AG04450 (cell line): ENCODE data around the gene SNRNP27. TPM values are rescaled to one million over a fixed set of nuclear protein-coding genes. Genes with fewer than 3 reads are reported as not detected.

Experiments
- CTCF ChIA-PET: fragments of 300-600, 350-600 bp; formaldehyde crosslinking; extraction: SDS; loops from one replicate; lab custom pipeline; 2022; ENCODE audit warnings: antibody characterized with exemption, inconsistent platforms; lab: Charles Lee
- POLR2A ChIA-PET: fragments of 350-600 bp; formaldehyde crosslinking; extraction: SDS; loops from one replicate; lab custom pipeline; 2021; ENCODE audit warnings: antibody characterized with exemption, inconsistent platforms; lab: Yijun Ruan, JAX
- DNase-seq: peaks from one replicate; pipeline ENCODE4 v3.0.0-alpha.2; 2011; ENCODE audit warnings: low read depth, low spot score
- H3K27ac ChIP-seq: one replicate; pipeline ENCODE4 v1.5.1; 2012; ENCODE audit warnings: low read depth, low read length, control low read depth
- H3K27me3 ChIP-seq: one replicate; pipeline ENCODE4 v1.6.0; 2012; ENCODE audit warnings: low read length; ENCODE audit not compliant: control insufficient read depth, insufficient read depth
- H3K4me3 ChIP-seq: 2 replicates; pipeline ENCODE4 v1.5.1; 2011; ENCODE audit warnings: mild to moderate bottlenecking, low read depth, low read length, control low read depth
- H3K9me3 ChIP-seq: 2 replicates; pipeline ENCODE4 v1.5.1; 2012; ENCODE audit warnings: low read length; ENCODE audit not compliant: control insufficient read depth, insufficient read depth
- polyA plus RNA-seq: library from polyadenylated mRNA; depleted of rRNA; stranded (reverse); fragments of >200 nt; gene quantifications from 2 replicates; pipeline ENCODE4 v1.2.3, GENCODE V29; 2011
- TF ChIP-seq, protein P1 (sequence below): IDR thresholded peaks from 2 replicates; pipeline ENCODE4 v1.5.1; 2011; ENCODE audit warnings: low read depth, low read length, control low read depth, inconsistent platforms

Gene SNRNP27
- polyA plus RNA-seq, 1 experiment, result 57.8 TPM

DNA sequence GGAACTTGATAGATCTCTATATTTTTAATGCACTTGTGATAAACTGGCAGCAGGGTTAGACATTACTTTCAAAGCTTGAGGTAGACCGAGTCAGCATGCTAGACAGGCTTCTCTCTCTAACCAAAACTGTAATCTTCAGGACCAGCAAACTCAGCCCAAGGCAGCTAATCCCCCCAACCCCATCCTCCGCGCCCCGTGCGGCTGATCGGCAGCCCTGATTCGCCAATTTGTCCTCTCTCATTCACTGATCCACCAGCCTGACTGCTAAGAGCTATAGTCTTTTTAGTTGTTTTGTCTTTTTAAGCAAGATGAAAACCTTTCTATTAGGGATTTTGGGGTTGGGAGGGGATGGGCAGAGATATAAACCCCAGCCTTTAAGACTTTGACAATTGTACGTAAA, 46.9 kb downstream of the SNRNP27 start:
- CTCF ChIA-PET, result no interaction called here
- Histone ChIP-seq H3K27me3 (no peaks in the 10 kb centered on the region), H3K27ac (no peak overlapping the region), H3K4me3 (no peak overlapping the region), H3K9me3 (no peaks in the 10 kb centered on the region)
- no peak for DNase-seq
- TF ChIP-seq, protein P1, sequence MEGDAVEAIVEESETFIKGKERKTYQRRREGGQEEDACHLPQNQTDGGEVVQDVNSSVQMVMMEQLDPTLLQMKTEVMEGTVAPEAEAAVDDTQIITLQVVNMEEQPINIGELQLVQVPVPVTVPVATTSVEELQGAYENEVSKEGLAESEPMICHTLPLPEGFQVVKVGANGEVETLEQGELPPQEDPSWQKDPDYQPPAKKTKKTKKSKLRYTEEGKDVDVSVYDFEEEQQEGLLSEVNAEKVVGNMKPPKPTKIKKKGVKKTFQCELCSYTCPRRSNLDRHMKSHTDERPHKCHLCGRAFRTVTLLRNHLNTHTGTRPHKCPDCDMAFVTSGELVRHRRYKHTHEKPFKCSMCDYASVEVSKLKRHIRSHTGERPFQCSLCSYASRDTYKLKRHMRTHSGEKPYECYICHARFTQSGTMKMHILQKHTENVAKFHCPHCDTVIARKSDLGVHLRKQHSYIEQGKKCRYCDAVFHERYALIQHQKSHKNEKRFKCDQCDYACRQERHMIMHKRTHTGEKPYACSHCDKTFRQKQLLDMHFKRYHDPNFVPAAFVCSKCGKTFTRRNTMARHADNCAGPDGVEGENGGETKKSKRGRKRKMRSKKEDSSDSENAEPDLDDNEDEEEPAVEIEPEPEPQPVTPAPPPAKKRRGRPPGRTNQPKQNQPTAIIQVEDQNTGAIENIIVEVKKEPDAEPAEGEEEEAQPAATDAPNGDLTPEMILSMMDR, result no peak
- POLR2A ChIA-PET, result no interaction called here

DNA sequence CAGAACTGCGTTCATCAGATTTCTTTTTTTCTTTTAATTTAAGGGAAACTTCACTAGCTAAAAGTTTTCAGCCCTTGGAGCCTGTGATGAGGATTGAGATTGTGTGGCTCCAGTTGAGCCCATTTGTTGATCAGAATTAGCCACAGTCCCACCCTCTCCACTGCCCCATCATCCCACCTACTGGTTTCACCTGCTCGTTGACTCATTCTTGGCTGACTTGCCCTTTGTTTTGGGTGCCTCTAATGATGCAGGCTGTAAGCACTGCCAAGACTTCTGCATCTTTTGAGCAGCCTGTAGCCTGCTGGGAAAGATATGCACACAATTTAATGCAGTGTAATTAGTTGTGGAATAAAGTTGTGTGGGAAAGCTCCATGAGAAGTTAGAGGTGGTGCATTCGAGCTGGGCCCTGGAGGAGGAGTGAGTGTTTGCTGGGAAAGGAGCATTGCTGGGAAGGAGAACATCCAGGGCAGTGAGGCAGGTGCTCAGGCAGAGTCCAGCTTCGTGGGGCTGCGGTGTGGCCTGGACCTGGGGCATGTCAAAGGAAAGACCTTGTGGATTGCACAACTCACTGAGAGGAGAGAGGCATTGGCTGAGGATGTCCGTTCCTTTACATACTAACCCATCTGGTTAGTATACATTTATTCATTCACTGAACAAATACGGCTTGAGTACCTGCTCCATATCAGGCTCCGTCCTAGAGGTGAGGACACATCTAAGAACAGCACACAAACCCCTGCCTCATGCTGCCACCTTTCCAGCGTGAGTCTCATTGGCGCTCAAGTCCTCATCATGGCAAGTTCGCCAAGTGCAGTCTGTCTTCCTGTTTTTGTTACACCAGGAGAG, 49.5 kb downstream of the SNRNP27 start:
- no peak overlapping the region for H3K4me3 ChIP-seq
- H3K9me3 ChIP-seq, result no peaks in the 10 kb centered on the region
- ChIA-PET CTCF (interaction anchor here (2.1 kb wide), 1 partner anchor 128 kb away, joined by 6 read pairs; no protein-coding TSS in a partner anchor), POLR2A (no interaction called here)
- no peak for DNase-seq
- H3K27ac ChIP-seq, result no peak overlapping the region
- TF ChIP-seq, protein P1, result no peak
- no peaks in the 10 kb centered on the region for H3K27me3 ChIP-seq

DNA sequence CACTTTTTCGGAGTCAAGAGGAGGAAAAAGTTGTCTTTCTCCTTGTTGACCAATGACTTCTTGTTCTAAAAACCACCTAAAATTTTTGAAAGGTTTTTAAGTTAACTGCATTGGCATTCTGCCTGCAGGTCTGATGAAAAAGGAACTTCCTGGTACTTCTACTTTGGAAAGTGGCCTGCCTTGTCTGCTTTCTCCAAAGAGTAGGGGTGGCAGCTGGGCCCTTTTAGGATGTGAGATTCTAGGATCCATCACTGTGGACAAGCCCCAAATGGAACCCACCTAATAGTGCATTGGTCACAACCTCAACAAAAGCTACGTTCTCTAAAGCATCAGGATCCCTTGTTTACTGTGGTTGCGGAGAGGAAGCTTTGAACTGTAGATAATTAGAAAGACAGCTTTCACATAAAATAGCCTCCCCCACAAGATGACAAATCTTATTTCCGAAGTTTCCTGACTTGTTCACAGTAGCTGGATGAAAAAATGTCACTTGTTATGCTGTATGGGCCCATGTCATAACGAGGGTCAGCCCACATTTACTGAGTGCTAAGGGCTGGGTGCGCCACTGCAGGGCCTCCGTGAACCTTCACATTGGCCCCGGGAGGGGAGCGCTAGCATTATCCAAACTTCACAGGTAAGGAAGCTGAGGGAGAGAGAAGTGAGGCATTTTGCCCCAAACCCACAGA, 50.2 kb downstream of the SNRNP27 start:
- DNase-seq, result no peak
- CTCF ChIA-PET, result interaction anchor here (2.1 kb wide), 1 partner anchor 127 kb away, joined by 6 read pairs; no protein-coding TSS in a partner anchor
- POLR2A ChIA-PET, result no interaction called here
- H3K4me3 ChIP-seq, result no peak overlapping the region
- no peak overlapping the region for H3K27ac ChIP-seq
- TF ChIP-seq, protein P1, result no peak
- no peaks in the 10 kb centered on the region for H3K9me3 ChIP-seq
- H3K27me3 ChIP-seq, result no peaks in the 10 kb centered on the region

DNA sequence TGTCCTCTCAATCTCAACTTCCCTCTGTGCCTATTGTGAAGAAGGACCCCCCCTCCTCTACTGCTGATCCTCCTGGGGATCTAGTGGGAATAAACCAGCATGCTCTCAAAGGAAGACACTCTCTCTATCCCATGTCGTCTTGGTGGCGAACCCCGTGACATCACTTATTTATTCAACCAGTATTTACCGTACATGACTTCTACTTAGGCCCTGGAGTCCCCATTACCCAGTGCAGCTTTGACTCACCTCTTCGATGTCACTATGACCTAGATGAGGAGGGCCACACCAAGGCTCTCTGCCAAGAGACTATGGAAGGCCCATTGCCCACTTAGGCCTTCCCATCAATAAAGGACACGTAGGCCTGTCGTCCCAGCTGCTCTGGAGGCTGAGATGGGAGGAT, 51.0 kb downstream of the SNRNP27 start:
- ChIA-PET CTCF (interaction anchor here (2.1 kb wide), 1 partner anchor 126 kb away, joined by 6 read pairs; no protein-coding TSS in a partner anchor), POLR2A (no interaction called here)
- Histone ChIP-seq H3K27ac (no peak overlapping the region), H3K27me3 (no peaks in the 10 kb centered on the region), H3K9me3 (no peaks in the 10 kb centered on the region), H3K4me3 (no peak overlapping the region)
- DNase-seq, result no peak
- TF ChIP-seq, protein P1, result no peak

DNA sequence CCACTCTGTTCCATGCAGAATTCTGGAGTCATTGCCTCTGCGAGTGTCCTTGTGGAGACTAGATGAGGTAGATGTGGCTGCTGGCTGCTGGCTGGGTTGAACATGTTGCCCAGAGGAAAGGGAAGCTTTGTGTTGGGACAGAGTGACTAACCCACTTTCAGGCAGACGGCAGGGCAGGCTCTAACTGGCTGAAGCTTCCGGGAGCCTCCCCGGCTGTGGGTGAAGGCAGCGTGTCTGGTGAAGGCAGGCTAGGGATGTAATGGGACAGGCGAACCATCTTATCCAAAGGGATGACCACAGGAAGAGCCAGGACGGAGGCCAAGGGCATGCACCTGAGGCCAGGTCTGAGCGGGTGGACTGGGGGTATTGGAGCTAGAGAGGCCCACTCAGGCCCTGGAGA, 51.7 kb downstream of the SNRNP27 start:
- POLR2A ChIA-PET, result no interaction called here
- H3K27me3 ChIP-seq, result no peaks in the 10 kb centered on the region
- CTCF ChIA-PET, result no interaction called here
- no peak overlapping the region for H3K4me3 ChIP-seq
- H3K9me3 ChIP-seq, result no peaks in the 10 kb centered on the region
- no peak for DNase-seq
- TF ChIP-seq, protein P1, result no peak
- no peak overlapping the region for H3K27ac ChIP-seq
